MCF 10A (cell line): ENCODE data around the gene NFATC3. TPM values are rescaled to one million over a fixed set of nuclear protein-coding genes. Genes with fewer than 3 reads are reported as not detected.

Source experiments
- microRNA-seq: library from miRNA; unstranded; fragments of <30 nt; microRNA quantifications from one replicate; pipeline ENCODE4 v1.2.0, GENCODE V29; 2022
- total RNA-seq: library from RNA; stranded (reverse); gene quantifications from 2 replicates; pipeline ENCODE4 v1.2.3, GENCODE V29; 2022

Gene NFATC3
- total RNA-seq, 1 experiment from 2014 or later = 24.1 TPM

Small RNA genes within 50 kb of the gene (microRNA-seq; reads per million reads assigned to microRNA genes)
- 0.93 reads per million for gene MIR6773

Other genes starting within 250 kb of the NFATC3 start
- 18.3 and 20.5 TPM in 2 replicates for gene THAP11, start 243.1 kb upstream of the NFATC3 start, total RNA-seq
- gene NUTF2, start 238.4 kb upstream of the NFATC3 start, total RNA-seq = 133 TPM in 2 replicates
- 30.9 and 35.5 TPM in 2 replicates for gene CENPT, start 237.7 kb upstream of the NFATC3 start, total RNA-seq
- gene EDC4, start 212.3 kb upstream of the NFATC3 start, total RNA-seq = 50.9 and 51.3 TPM in 2 replicates
- gene NRN1L, start 200.5 kb upstream of the NFATC3 start, total RNA-seq = 0.81 TPM in 1 of 2 replicates, not detected in the other
- 21.7 and 27.9 TPM in 2 replicates for gene PSKH1, start 192.1 kb upstream of the NFATC3 start, total RNA-seq
- gene CTRL, start 153.5 kb upstream of the NFATC3 start, total RNA-seq = 0.52 and 1.6 TPM in 2 replicates
- 20.3 and 32.7 TPM in 2 replicates for gene PSMB10, start 148.5 kb upstream of the NFATC3 start, total RNA-seq
- 35.3 and 44.5 TPM in 2 replicates for gene LCAT, start 141.2 kb upstream of the NFATC3 start, total RNA-seq
- 107 TPM in 2 replicates for gene SLC12A4, start 116.7 kb upstream of the NFATC3 start, total RNA-seq
- gene DPEP3, start 104.9 kb upstream of the NFATC3 start, total RNA-seq = not detected in 2 replicates
- not detected in 2 replicates for gene DPEP2, start 85.9 kb upstream of the NFATC3 start, total RNA-seq
- gene DPEP2NB, start 69.5 kb upstream of the NFATC3 start, total RNA-seq = not detected in 2 replicates
- gene DDX28, start 62.1 kb upstream of the NFATC3 start, total RNA-seq = 9.3 and 11.7 TPM in 2 replicates
- 24.2 and 26.4 TPM in 2 replicates for gene DUS2, start 62.1 kb upstream of the NFATC3 start, total RNA-seq
- gene ESRP2, start 150.8 kb downstream of the NFATC3 start, total RNA-seq = 42.7 and 48.8 TPM in 2 replicates
- 4.6 and 6.4 TPM in 2 replicates for gene PLA2G15, start 160.0 kb downstream of the NFATC3 start, total RNA-seq
- 45.3 and 61.0 TPM in 2 replicates for gene SLC7A6, start 179.2 kb downstream of the NFATC3 start, total RNA-seq
- 19.4 and 20.4 TPM in 2 replicates for gene SLC7A6OS, start 225.6 kb downstream of the NFATC3 start, total RNA-seq
- gene PRMT7, start 225.6 kb downstream of the NFATC3 start, total RNA-seq = 28.0 and 33.2 TPM in 2 replicates